Heart left ventricle (tissue), 16 donors: ENCODE measurements around the gene PIP5K1B. TPM values are rescaled to one million over a fixed set of nuclear protein-coding genes. Genes with fewer than 3 reads are reported as not detected.

Experiments
- ATAC-seq, 4 donors: fragments of 200-7000 bp; cut with Tn5 transposase; one replicate each; pipeline ENCODE4 v1.9.1; 2020 to 2022; ENCODE audit warnings: moderate library complexity in 4 of 4, mild to moderate bottlenecking in 3 of 4, moderate number of reproducible peaks in 1 of 4
- DNase-seq, 5 donors: peaks; one replicate each; pipeline ENCODE4 v3.0.0-alpha.2; 2020
- H3K27ac ChIP-seq, 12 donors: fragments of 200-600 bp; sonication (generic) in 4 of 12; one replicate each; pipeline versions ENCODE4 v1.5.0 to v1.8.0; 2016 to 2022; ENCODE audit warnings: mild to moderate bottlenecking in 2 of 12
- H3K27me3 ChIP-seq, 9 donors: fragments of 200-600 bp; sonication (generic) in 2 of 9; one replicate each; pipeline versions ENCODE4 v1.5.1 to v1.8.0; 2016 to 2022; ENCODE audit warnings: mild to moderate bottlenecking in 3 of 9
- H3K36me3 ChIP-seq, 9 donors: fragments of 200-600 bp; sonication (generic) in 2 of 9; one replicate each; pipeline versions ENCODE4 v1.5.0 to v1.8.0; 2018 to 2022; ENCODE audit warnings: mild to moderate bottlenecking in 2 of 9
- H3K4me1 ChIP-seq, 12 donors: fragments of 200-600 bp; sonication (generic) in 4 of 12; one replicate each; pipeline versions ENCODE4 v1.5.0 to v1.8.0; 2016 to 2022; ENCODE audit warnings: mild to moderate bottlenecking in 3 of 12
- H3K4me3 ChIP-seq, 12 donors: fragments of 200-600 bp; sonication (generic) in 4 of 12; one replicate each; pipeline versions ENCODE4 v1.5.0 to v1.8.0; 2017 to 2022; ENCODE audit warnings: mild to moderate bottlenecking in 9 of 12, moderate library complexity in 4 of 12
- H3K9me3 ChIP-seq, 12 donors: fragments of 200-600 bp; sonication (generic) in 4 of 12; one replicate each; pipeline versions ENCODE4 v1.5.0 to v1.8.0; 2016 to 2022; ENCODE audit warnings: mild to moderate bottlenecking in 1 of 12
- POLR2A ChIP-seq, 2 donors: fragments of 450-650 bp; IDR thresholded peaks; one replicate each; pipeline ENCODE4 v1.6.1; 2017; ENCODE audit warnings: antibody characterized with exemption in 2 of 2, mild to moderate bottlenecking in 2 of 2, moderate library complexity in 2 of 2
- WGBS, 4 donors: extraction: QIAGEN DNeasy Blood & Tissue Kit in 2 of 4; methylation state at CpG; one replicate each; pipeline versions ENCODE4 v1.1.5 to v1.1.7; 2013 to 2018; 5-methylcytosine and 5-hydroxymethylcytosine counted together
- intact Hi-C, 10 donors: fragments of 100-400 bp; cut with DNase I; formaldehyde crosslinking; loops; one replicate each; pipeline versions ENCODE4 v1.11.1 to v1.14.2; 2022
- polyA plus RNA-seq, 2 donors: library from polyadenylated mRNA; stranded (reverse); fragments of 200-250 nt; gene quantifications; one replicate each; pipeline ENCODE4 v1.2.3, GENCODE V29; 2013
- total RNA-seq, 9 donors: library from RNA; depleted of rRNA in 2 of 9; stranded (reverse); fragments of >200 nt in 2 of 9; fragmentation: NEBNext Ultra II Directional in 3 of 9; extraction: Animal tissue kit (Norgen Biotek cat#: 25700) in 3 of 9; gene quantifications; one replicate each; pipeline versions ENCODE4 v1.1.0 to v1.2.4, GENCODE V29; 2016 to 2023
- TF ChIP-seq, protein P1 (sequence below), 12 donors: fragments of 200-600 bp; sonication (generic) in 4 of 12; IDR thresholded peaks; one replicate each; pipeline versions ENCODE4 v1.5.0 to v1.8.0; 2018 to 2022; ENCODE audit warnings: antibody characterized with exemption in 12 of 12, mild to moderate bottlenecking in 5 of 12
- donor health status: ischemic (EF 13 %, LVEDD 7.1; RV severe dilation, severe dysfunction).
- donor health status: healthy with polysubstance abuse.
- donor health status: DM: no; HTN: yes; CAD: no.
- donor health status: DM: no; HTN: no; CAD: no.
- donor health status: ischemic (EF 25% LVEDD 6.9; RV normal size, moderate dysfunction).
- donor health status: ischemic (EF 25% LVEDD 5.7; RV mildly dilated, moderate dysfunction).
- donor health status: healthy.
- donor health status: DM: yes; HTN: yes; CAD: no.
- donor health status: ischemic (EF 35%, LVEDD 5.7; RV mildly dilated, moderate dysfunction).
- donor health status: nonischemic (EF 11% LVEDD 7.7; RV severe dilation, severe dysfunction).
- donor health status: DM: yes; HTN: yes; CAD: no.
- donor health status: PGD.
- donor health status: ischemic (EF 29% LVEDD 5.4; RV normal size, mild dysfunction).
- donor health status: nonischemic (EF 23%, LVEDD 6.1; RV moderate dilation, normal function).

The PIP5K1B gene
- total and polyA plus RNA-seq, 11 donors = 8.6 to 68.0 (median 47.5) TPM

DNA sequence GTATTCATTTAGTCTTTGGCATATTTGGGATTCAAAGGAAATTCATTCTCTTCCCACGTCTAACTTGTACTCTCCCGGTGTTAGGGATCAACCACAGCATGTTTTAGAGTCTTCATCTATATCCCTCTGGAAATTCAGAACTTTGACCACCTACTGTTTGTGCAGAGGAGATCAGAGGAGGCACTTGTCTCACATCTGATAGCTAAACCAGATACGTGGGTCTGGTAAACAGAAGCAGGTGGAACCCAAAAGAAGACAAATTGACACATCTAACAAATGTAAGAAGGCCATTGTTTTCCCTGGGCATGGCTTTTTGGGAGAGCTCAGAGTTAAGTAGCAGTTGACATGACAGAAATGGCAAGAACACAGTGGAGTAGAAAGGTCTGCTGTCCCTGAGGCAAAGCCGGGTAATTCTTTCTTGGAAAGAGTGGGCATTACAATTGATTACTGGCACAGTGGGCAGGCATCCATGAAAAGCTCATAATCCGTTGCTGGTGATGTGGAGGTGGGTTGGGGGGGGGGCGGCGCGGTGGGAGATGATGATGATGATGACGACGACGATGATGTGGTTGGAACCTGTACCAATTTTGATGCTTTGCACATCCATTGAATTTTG, 27.5 kb downstream of the PIP5K1B start:
- no peak for DNase-seq
- no peak for ATAC-seq
- TF ChIP-seq, protein P1, sequence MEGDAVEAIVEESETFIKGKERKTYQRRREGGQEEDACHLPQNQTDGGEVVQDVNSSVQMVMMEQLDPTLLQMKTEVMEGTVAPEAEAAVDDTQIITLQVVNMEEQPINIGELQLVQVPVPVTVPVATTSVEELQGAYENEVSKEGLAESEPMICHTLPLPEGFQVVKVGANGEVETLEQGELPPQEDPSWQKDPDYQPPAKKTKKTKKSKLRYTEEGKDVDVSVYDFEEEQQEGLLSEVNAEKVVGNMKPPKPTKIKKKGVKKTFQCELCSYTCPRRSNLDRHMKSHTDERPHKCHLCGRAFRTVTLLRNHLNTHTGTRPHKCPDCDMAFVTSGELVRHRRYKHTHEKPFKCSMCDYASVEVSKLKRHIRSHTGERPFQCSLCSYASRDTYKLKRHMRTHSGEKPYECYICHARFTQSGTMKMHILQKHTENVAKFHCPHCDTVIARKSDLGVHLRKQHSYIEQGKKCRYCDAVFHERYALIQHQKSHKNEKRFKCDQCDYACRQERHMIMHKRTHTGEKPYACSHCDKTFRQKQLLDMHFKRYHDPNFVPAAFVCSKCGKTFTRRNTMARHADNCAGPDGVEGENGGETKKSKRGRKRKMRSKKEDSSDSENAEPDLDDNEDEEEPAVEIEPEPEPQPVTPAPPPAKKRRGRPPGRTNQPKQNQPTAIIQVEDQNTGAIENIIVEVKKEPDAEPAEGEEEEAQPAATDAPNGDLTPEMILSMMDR (IDR thresholded peaks at IDR 0.05) = no peak
- TF ChIP-seq POLR2A (IDR thresholded peaks at IDR 0.05) = no peak
- Histone ChIP-seq H3K27me3 (no peaks in the 10 kb centered on the region), H3K27ac (no peak overlapping the region), H3K36me3 (no peaks in the 10 kb centered on the region), H3K4me1 (peaks cover 0 to 30% (median 5%) of the 10 kb centered on the region in 12 donors), H3K9me3 (peaks cover 0 to 3% (median 0%) of the 10 kb centered on the region in 12 donors), H3K4me3 (no peak overlapping the region)
- intact Hi-C loops = no loop called here
- WGBS, 4 donors = 80 to 83% (median 81%) methylated on average over 11 of the region's 11 CpGs

DNA sequence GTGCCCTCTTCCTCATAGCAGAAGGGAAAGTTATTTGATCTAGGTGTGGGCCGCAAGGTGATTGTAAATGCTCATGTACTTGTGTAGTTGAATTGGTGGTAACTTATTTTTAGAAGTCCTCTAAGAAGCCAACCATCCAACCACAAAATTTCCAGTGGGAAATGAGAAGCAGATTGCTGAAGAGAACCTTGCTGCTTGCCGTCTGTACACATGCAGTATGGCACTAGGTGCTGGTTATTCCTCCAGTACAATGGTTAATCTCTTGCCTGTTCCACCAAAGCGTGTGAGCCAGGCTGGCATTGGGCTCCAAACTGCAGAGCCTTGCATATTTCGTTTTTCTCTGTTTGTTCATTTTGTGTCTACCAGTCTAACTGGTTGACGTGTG, 28.0 kb downstream of the PIP5K1B start:
- WGBS, 4 donors = 58 to 69% (median 65%) methylated on average over 5 of the region's 5 CpGs
- peaks cover 0 to 3% (median 0%) of the 10 kb centered on the region in 12 donors for H3K9me3 ChIP-seq
- intact Hi-C loops = no loop called here
- TF ChIP-seq, protein P1 (IDR thresholded peaks at IDR 0.05) = no peak
- TF ChIP-seq POLR2A (IDR thresholded peaks at IDR 0.05) = no peak
- no peaks in the 10 kb centered on the region for H3K36me3 ChIP-seq
- DNase-seq = no peak
- H3K27me3 ChIP-seq = no peaks in the 10 kb centered on the region
- H3K27ac ChIP-seq = no peak overlapping the region
- H3K4me3 ChIP-seq = no peak overlapping the region
- H3K4me1 ChIP-seq = peaks cover 0 to 35% (median 5%) of the 10 kb centered on the region in 12 donors
- peak in 1 of 4 donors; percentile 31 for ATAC-seq

DNA sequence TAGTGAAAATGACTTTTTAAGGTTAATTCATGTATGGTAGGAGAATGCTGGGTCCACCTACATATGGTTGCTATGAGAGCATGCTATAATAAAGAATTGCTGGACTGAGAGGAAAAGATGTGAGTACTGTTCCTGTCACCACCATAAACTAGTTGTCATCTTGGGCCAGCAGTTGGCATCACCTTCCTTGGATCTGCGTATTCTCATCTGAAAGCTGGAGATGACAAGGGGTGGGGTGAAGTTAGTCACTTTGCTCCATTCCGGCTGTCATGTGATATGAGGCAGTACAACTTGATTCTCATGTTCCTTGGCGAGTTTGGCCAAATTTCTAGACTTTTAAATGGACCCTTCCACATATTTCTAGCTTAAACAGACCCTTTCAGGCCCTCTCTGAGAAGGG, 33.3 kb downstream of the PIP5K1B start:
- H3K4me3 ChIP-seq = no peak overlapping the region
- H3K4me1 ChIP-seq = peaks cover 0 to 57% (median 18%) of the 10 kb centered on the region in 12 donors
- peak overlapping the region; percentile 51 to 80 (median 64) for H3K27ac ChIP-seq
- ATAC-seq (peak; percentile 86 to 92 (median 90)), DNase-seq (peak in 4 of 5 donors; percentile 49 to 78 (median 58))
- H3K36me3 ChIP-seq = no peaks in the 10 kb centered on the region
- intact Hi-C loops = no loop called here
- H3K9me3 ChIP-seq = no peaks in the 10 kb centered on the region
- TF ChIP-seq POLR2A (IDR thresholded peaks at IDR 0.05) = no peak
- TF ChIP-seq, protein P1 (IDR thresholded peaks at IDR 0.05) = no peak
- 37 to 66% (median 48%) methylated on average over 3 of the region's 3 CpGs for WGBS, 4 donors
- no peaks in the 10 kb centered on the region for H3K27me3 ChIP-seq

DNA sequence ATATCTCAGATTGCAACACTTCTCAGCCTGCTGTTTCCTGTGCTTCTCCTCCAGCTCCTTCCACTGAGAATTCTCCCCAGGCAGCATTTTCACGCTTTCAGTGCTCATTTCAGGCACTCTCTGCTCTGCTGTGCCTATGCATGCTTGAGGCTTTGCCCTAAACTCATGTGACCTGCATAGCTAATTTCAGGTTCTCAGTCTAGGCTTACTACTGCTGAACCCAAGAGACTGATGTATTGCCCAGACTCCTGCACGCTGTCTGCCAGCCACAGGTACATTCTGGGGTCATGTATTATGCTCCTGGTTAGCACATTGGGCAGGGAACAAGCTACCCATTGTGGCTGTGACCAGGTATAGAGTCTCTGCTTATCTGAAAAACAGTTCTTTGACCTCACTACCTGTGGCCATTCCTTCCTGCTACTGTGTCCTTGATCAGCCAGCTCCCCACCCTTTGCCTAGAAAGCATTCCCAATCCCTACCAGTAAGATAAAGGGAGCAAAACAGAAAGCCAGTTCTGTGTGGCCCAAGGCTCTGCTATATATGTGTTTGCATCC, 34.7 kb downstream of the PIP5K1B start:
- H3K27ac ChIP-seq = peak overlapping the region; percentile 43 to 80 (median 60)
- no peak overlapping the region for H3K4me3 ChIP-seq
- TF ChIP-seq, protein P1 (IDR thresholded peaks at IDR 0.05) = no peak
- TF ChIP-seq POLR2A (IDR thresholded peaks at IDR 0.05) = no peak
- ATAC-seq = peak in 3 of 4 donors; percentile 14 to 41 (median 26)
- H3K4me1 ChIP-seq = peaks cover 0 to 57% (median 18%) of the 10 kb centered on the region in 12 donors
- no peaks in the 10 kb centered on the region for H3K9me3 ChIP-seq
- intact Hi-C loops = loop anchor here in 1 of 10 donors (10.0 kb wide), 1 partner anchor 85 kb away; no protein-coding TSS in a partner anchor
- no peaks in the 10 kb centered on the region for H3K27me3 ChIP-seq
- WGBS, 4 donors = 24 to 31% (median 29%) methylated on average over 2 of the region's 2 CpGs
- DNase-seq = no peak
- H3K36me3 ChIP-seq = no peaks in the 10 kb centered on the region
